ENCODE data around the gene VSIG1. TPM values are rescaled to one million over a fixed set of nuclear protein-coding genes. Genes with fewer than 3 reads are reported as not detected.

VSIG1 gene
- polyA plus RNA-seq, 1 of the 3 experiments (the other 2 are of a cell fraction), result not detected

DNA sequence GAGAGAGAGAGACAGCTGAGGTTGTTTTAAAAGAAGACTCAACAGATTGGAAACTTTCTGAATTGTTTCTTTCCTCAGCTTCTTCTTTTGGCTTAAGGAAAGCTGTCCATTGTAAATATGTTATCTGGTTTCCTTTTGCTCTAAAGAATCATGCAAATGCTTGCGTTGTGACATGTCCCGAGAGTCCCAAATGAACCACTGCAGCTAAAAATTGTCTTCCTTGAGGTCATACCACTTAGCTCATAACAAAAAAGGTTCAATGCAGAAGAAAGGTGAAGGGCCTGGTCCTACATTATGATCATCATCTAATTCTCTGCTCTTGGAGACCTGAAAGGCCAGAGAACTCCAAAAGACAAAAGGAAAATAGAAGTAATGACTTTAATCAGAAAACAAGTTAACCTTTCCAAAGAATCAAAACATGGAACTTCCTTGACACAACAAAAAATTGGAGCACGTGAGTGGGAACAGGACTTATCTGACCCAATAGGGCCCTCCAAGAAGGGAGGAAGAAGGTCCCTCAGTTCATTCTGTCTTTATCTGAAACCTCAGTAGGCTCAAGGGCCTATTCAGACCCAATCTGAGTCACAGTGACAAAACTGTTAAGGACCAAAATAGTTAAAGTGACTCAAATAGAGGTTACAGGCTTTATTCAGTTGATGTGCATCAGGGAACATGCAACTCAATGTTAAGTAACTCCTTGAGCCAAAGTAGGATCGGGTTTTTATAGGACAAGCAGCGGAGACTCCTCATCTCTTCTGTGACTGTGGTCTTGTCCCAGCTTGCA lies 14.7 kb upstream of the VSIG1 start:
- Histone ChIP-seq H3K27me3 (ENCODE audit: insufficient read depth) (peaks cover 5% of the 10 kb centered on the region; the same call in 1 of the 2 replicates), H3K4me3 (ENCODE audit: low read depth in 2 of 2, low read length in 1 of 2) (no peak overlapping the region), H2AFZ (ENCODE audit: low read depth) (no peak overlapping the region), H3K27ac (ENCODE audit: low read depth in 2 of 2, low read length in 1 of 2) (no peak overlapping the region), H3K4me1 (ENCODE audit: control insufficient read depth in 1 of 2, insufficient read depth in 2 of 2, low read depth in 1 of 2, low read length in 1 of 2) (no peaks in the 10 kb centered on the region), H3K9me2 (no peaks in the 10 kb centered on the region; the same call in 1 of the 2 replicates), H3K9me3 (no peaks in the 10 kb centered on the region), H4K20me1 (ENCODE audit: insufficient read depth) (no peaks in the 10 kb centered on the region; the same call in 1 of the 2 replicates), H3K9ac (no peak overlapping the region), H3K36me3 (replicated peaks in 1 of 2; ENCODE audit: control insufficient read depth in 1 of 2, insufficient read depth in 2 of 2, low read length in 1 of 2) (no peaks in the 10 kb centered on the region), H3K79me2 (ENCODE audit: insufficient read depth) (no peaks in the 10 kb centered on the region), H3F3A (replicated peaks; ENCODE audit: insufficient read depth) (no peaks in the 10 kb centered on the region), H3K4me2 (no peak overlapping the region)
- DNase-seq, result no peak
- TF ChIP-seq FOSL2 (IDR thresholded peaks at IDR 0.05; ENCODE audit: borderline replicate concordance, low read depth) (no peak), ZBTB33 (IDR thresholded peaks at IDR 0.05; ENCODE audit: borderline replicate concordance, low read depth) (no peak), PBX3 (IDR thresholded peaks at IDR 0.05) (no peak), MAX (IDR thresholded peaks at IDR 0.05; ENCODE audit: low read depth) (no peak), RFX5 (IDR thresholded peaks at IDR 0.05; ENCODE audit: low read length) (no peak), SMC3 (IDR thresholded peaks at IDR 0.05; ENCODE audit: low read depth, low read length) (no peak), POLR2AphosphoS5 (IDR thresholded peaks at IDR 0.05; ENCODE audit: low read depth, low read length) (no peak)
- TF ChIP-seq, protein P1, sequence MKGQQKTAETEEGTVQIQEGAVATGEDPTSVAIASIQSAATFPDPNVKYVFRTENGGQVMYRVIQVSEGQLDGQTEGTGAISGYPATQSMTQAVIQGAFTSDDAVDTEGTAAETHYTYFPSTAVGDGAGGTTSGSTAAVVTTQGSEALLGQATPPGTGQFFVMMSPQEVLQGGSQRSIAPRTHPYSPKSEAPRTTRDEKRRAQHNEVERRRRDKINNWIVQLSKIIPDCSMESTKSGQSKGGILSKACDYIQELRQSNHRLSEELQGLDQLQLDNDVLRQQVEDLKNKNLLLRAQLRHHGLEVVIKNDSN (IDR thresholded peaks at IDR 0.05; ENCODE audit: borderline replicate concordance, low read depth), result no peak
- 10% methylated on average over 5 of the region's 5 CpGs for WGBS (ENCODE audit: low lambda C conversion rate)
- CTCF ChIA-PET, result no interaction called here
- POLR2A ChIA-PET, result no interaction called here

GRCh38 chrX:108032944-108033343 lies 11.9 kb upstream of the VSIG1 start:
- H3K79me2 ChIP-seq (ENCODE audit: insufficient read depth), result no peaks in the 10 kb centered on the region
- no peak for DNase-seq
- ChIA-PET POLR2A (no interaction called here), CTCF (no interaction called here)
- H3K4me2 ChIP-seq, result no peak overlapping the region
- no peak overlapping the region for H3K27ac ChIP-seq (ENCODE audit: low read depth in 2 of 2, low read length in 1 of 2)
- WGBS (ENCODE audit: low lambda C conversion rate), result 23% methylated on average over 5 of the region's 5 CpGs
- H3K9ac ChIP-seq, result no peak overlapping the region
- H3K27me3 ChIP-seq (ENCODE audit: insufficient read depth), result no peaks in the 10 kb centered on the region; the same call in 1 of the 2 replicates
- H4K20me1 ChIP-seq (ENCODE audit: insufficient read depth), result no peaks in the 10 kb centered on the region
- no peaks in the 10 kb centered on the region for H3F3A ChIP-seq (replicated peaks; ENCODE audit: insufficient read depth)
- no peaks in the 10 kb centered on the region for H3K36me3 ChIP-seq (replicated peaks in 1 of 2; ENCODE audit: control insufficient read depth in 1 of 2, insufficient read depth in 2 of 2, low read length in 1 of 2)
- no peak overlapping the region for H3K4me3 ChIP-seq (ENCODE audit: low read depth in 2 of 2, low read length in 1 of 2)
- no peaks in the 10 kb centered on the region for H3K9me3 ChIP-seq
- no peak overlapping the region for H2AFZ ChIP-seq (ENCODE audit: low read depth)
- H3K9me2 ChIP-seq, result no peaks in the 10 kb centered on the region
- no peaks in the 10 kb centered on the region for H3K4me1 ChIP-seq (ENCODE audit: control insufficient read depth in 1 of 2, insufficient read depth in 2 of 2, low read depth in 1 of 2, low read length in 1 of 2)
- TF ChIP-seq MAX (IDR thresholded peaks at IDR 0.05; ENCODE audit: low read depth), result no peak
- no peak for TF ChIP-seq FOSL2 (IDR thresholded peaks at IDR 0.05; ENCODE audit: borderline replicate concordance, low read depth)
- TF ChIP-seq RXRA (IDR thresholded peaks at IDR 0.05; ENCODE audit: borderline replicate concordance, low read depth), result no peak
- no peak for TF ChIP-seq ELF1 (IDR thresholded peaks at IDR 0.05)
- TF ChIP-seq EZH2phosphoT487 (IDR thresholded peaks at IDR 0.05; ENCODE audit: borderline replicate concordance, low read depth), result no peak
- no peak for TF ChIP-seq TEAD4 (IDR thresholded peaks at IDR 0.05; ENCODE audit: borderline replicate concordance, insufficient read depth)
- no peak for TF ChIP-seq RFX5 (IDR thresholded peaks at IDR 0.05; ENCODE audit: low read length)
- TF ChIP-seq, protein P2, sequence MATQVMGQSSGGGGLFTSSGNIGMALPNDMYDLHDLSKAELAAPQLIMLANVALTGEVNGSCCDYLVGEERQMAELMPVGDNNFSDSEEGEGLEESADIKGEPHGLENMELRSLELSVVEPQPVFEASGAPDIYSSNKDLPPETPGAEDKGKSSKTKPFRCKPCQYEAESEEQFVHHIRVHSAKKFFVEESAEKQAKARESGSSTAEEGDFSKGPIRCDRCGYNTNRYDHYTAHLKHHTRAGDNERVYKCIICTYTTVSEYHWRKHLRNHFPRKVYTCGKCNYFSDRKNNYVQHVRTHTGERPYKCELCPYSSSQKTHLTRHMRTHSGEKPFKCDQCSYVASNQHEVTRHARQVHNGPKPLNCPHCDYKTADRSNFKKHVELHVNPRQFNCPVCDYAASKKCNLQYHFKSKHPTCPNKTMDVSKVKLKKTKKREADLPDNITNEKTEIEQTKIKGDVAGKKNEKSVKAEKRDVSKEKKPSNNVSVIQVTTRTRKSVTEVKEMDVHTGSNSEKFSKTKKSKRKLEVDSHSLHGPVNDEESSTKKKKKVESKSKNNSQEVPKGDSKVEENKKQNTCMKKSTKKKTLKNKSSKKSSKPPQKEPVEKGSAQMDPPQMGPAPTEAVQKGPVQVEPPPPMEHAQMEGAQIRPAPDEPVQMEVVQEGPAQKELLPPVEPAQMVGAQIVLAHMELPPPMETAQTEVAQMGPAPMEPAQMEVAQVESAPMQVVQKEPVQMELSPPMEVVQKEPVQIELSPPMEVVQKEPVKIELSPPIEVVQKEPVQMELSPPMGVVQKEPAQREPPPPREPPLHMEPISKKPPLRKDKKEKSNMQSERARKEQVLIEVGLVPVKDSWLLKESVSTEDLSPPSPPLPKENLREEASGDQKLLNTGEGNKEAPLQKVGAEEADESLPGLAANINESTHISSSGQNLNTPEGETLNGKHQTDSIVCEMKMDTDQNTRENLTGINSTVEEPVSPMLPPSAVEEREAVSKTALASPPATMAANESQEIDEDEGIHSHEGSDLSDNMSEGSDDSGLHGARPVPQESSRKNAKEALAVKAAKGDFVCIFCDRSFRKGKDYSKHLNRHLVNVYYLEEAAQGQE (IDR thresholded peaks at IDR 0.05; ENCODE audit: low read depth, low read length), result no peak
- no peak for TF ChIP-seq TCF12 (IDR thresholded peaks at IDR 0.05)
- no peak for TF ChIP-seq PBX3 (IDR thresholded peaks at IDR 0.05)
- no peak for TF ChIP-seq RAD21 (IDR thresholded peaks at IDR 0.05; ENCODE audit: low read length)
- TF ChIP-seq GATA2 (CRISPR knock-in tag; IDR thresholded peaks at IDR 0.05), result no peak

All from SK-N-SH (cell line).